HFFc6 (cell line): ENCODE data around the gene SPINT1. TPM values are rescaled to one million over a fixed set of nuclear protein-coding genes. Genes with fewer than 3 reads are reported as not detected.

ENCODE experiments used
- DNase-seq: peaks from one replicate; pipeline ENCODE4 v3.0.0-alpha.2; 2018
- H3K27ac Mint-ChIP-seq: 2 replicates; pipeline ENCODE4 v1.8.0; 2020; ENCODE audit warnings: mild to moderate bottlenecking, mixed read lengths
- H3K27me3 Mint-ChIP-seq: 2 replicates; pipeline ENCODE4 v1.8.0; 2021; ENCODE audit warnings: mild to moderate bottlenecking, moderate library complexity, mixed read lengths; ENCODE audit not compliant: insufficient read depth
- H3K36me3 Mint-ChIP-seq: 2 replicates; pipeline ENCODE4 v1.8.0; 2021; ENCODE audit warnings: low read depth, mixed read lengths
- H3K4me1 Mint-ChIP-seq: 2 replicates; pipeline ENCODE4 v1.8.0; 2020; ENCODE audit warnings: low read depth, mixed read lengths
- H3K4me3 Mint-ChIP-seq: 2 replicates; pipeline ENCODE4 v1.8.0; 2020; ENCODE audit warnings: mild to moderate bottlenecking, moderate library complexity, mixed read lengths
- H3K9me3 Mint-ChIP-seq: 2 replicates; pipeline ENCODE4 v1.8.0; 2020; ENCODE audit warnings: mild to moderate bottlenecking, mixed read lengths
- long read RNA-seq: library from polyadenylated mRNA; unstranded; transcript quantifications from one replicate; pipeline ENCODE4 v2.0.0, GENCODE V29; 2019
- total RNA-seq, 6 experiments: library from RNA; stranded (reverse); fragmentation: NEBNext Ultra II Directional; extraction: Animal tissue kit (Norgen Biotek cat#: 25700); gene quantifications; 2 replicates in 1 of 6; 3 replicates in 5 of 6; pipeline ENCODE4 v1.2.3, GENCODE V29; 2021
- TF ChIP-seq, protein P1 (sequence below): fragments of 200-600 bp; sonication (generic); IDR thresholded peaks from 2 replicates; pipeline ENCODE4 v1.5.0; 2021; ENCODE audit warnings: antibody characterized with exemption, mild to moderate bottlenecking

The SPINT1 gene, protein sequence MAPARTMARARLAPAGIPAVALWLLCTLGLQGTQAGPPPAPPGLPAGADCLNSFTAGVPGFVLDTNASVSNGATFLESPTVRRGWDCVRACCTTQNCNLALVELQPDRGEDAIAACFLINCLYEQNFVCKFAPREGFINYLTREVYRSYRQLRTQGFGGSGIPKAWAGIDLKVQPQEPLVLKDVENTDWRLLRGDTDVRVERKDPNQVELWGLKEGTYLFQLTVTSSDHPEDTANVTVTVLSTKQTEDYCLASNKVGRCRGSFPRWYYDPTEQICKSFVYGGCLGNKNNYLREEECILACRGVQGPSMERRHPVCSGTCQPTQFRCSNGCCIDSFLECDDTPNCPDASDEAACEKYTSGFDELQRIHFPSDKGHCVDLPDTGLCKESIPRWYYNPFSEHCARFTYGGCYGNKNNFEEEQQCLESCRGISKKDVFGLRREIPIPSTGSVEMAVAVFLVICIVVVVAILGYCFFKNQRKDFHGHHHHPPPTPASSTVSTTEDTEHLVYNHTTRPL
- total RNA-seq, result under 1 TPM in 5 of 6 experiments, not detected in 1; 0.14 to 0.51 (median 0.26) TPM
- long read RNA-seq, partial matches to known transcripts, result 0 of 1 reads
- long read RNA-seq, other reads (novel, unspliced or antisense), result 0 of 1 reads

DNA sequence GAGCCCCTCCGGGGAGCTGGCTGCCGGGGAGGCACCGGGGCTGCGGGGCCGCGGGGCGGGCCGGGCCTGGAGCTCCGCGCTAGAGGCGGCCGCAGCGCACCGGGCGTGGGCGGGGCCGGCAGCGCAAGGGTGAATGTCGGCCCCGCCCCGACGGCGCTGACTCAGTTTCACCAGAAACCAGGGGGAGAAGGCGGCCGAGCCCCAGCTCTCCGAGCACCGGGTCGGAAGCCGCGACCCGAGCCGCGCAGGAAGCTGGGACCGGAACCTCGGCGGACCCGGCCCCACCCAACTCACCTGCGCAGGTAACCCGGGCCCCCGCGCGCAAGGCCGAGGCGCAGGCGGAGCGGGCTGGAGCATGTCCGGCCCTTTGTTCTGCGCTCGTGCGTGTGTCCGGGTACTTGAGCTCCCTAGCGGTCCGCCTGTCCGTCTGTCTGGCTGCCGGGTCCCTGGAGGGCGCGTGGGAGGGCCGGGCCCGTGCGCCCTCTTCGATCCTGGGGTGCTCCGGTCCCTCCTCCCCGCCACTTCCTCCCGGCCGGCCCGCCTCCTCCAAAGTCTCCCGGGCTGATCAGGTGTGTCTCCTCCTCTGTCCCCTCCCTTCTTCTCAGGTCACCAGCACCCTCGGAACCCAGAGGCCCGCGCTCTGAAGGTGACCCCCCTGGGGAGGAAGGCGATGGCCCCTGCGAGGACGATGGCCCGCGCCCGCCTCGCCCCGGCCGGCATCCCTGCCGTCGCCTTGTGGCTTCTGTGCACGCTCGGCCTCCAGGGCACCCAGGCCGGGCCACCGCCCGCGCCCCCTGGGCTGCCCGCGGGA, at the start of gene SPINT1:
Gene SPINT1, plus strand, starts transcription at position 164 of the 811 bp plus-strand sequence. Its CDS starts 507 bp downstream, at position 671.
- H3K27ac Mint-ChIP-seq, result no peak within 1 kb of the TSS
- H3K36me3 Mint-ChIP-seq, result no peaks in the 10 kb centered on the region
- peak within 1 kb of the TSS; percentile 60 for H3K4me3 Mint-ChIP-seq
- no peaks in the 10 kb centered on the region for H3K9me3 Mint-ChIP-seq
- no peak for DNase-seq
- peaks cover 33% of the 10 kb centered on the region for H3K27me3 Mint-ChIP-seq
- peaks cover 11% of the 10 kb centered on the region; the same call in 1 of the 2 replicates for H3K4me1 Mint-ChIP-seq
- TF ChIP-seq, protein P1, sequence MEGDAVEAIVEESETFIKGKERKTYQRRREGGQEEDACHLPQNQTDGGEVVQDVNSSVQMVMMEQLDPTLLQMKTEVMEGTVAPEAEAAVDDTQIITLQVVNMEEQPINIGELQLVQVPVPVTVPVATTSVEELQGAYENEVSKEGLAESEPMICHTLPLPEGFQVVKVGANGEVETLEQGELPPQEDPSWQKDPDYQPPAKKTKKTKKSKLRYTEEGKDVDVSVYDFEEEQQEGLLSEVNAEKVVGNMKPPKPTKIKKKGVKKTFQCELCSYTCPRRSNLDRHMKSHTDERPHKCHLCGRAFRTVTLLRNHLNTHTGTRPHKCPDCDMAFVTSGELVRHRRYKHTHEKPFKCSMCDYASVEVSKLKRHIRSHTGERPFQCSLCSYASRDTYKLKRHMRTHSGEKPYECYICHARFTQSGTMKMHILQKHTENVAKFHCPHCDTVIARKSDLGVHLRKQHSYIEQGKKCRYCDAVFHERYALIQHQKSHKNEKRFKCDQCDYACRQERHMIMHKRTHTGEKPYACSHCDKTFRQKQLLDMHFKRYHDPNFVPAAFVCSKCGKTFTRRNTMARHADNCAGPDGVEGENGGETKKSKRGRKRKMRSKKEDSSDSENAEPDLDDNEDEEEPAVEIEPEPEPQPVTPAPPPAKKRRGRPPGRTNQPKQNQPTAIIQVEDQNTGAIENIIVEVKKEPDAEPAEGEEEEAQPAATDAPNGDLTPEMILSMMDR, result no peak

DNA sequence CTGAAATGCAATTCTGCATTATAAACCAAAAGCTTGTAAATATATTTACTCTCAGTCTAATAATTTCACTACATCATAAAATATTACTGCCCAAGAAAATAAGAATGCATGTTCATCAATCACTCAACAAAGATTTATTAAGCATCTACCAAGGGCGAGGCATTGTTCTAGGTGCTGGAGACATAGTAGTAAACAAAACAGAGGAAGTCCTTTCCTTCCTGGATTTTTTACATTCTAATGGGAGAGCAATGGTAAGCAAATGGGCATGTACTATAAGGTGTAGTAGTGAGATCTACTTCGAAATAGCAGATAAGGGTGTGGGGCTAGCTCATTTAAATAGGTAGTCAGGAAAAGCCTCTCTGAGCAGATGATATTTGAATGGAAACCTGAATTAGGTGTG, 47.8 kb upstream of the SPINT1 start:
- peaks cover 38% of the 10 kb centered on the region for H3K4me1 Mint-ChIP-seq
- peak overlapping the region; percentile 10 for H3K27ac Mint-ChIP-seq
- H3K36me3 Mint-ChIP-seq, result peaks cover 12% of the 10 kb centered on the region
- H3K4me3 Mint-ChIP-seq, result no peak overlapping the region
- no peaks in the 10 kb centered on the region for H3K9me3 Mint-ChIP-seq
- DNase-seq, result no peak
- TF ChIP-seq, protein P1, result no peak
- H3K27me3 Mint-ChIP-seq, result no peaks in the 10 kb centered on the region

DNA sequence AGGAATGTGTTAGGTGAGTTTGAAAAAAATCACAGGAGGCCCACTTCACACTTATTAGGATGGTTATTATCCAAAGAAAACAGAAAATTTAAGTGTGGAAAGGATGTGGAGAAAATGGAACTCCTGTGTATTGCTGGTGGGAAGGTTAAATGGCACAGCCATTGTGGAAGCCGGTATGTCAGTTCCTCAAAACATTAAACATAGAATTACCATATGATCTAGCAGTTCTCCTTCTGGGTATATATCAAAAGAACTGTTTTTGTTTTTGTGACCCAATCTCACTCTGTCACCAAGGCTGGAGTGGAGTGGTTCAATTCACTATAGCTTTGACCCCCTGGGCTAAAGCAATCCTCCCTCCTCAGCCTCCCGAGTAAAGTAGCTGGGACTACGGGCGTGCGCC, 47.3 kb upstream of the SPINT1 start:
- H3K36me3 Mint-ChIP-seq, result peaks cover 14% of the 10 kb centered on the region
- DNase-seq, result no peak
- no peak overlapping the region; the same call in 1 of the 2 replicates for H3K27ac Mint-ChIP-seq
- H3K9me3 Mint-ChIP-seq, result no peaks in the 10 kb centered on the region
- no peaks in the 10 kb centered on the region; the same call in 1 of the 2 replicates for H3K27me3 Mint-ChIP-seq
- H3K4me3 Mint-ChIP-seq, result no peak overlapping the region
- TF ChIP-seq, protein P1, result no peak
- peaks cover 41% of the 10 kb centered on the region for H3K4me1 Mint-ChIP-seq

DNA sequence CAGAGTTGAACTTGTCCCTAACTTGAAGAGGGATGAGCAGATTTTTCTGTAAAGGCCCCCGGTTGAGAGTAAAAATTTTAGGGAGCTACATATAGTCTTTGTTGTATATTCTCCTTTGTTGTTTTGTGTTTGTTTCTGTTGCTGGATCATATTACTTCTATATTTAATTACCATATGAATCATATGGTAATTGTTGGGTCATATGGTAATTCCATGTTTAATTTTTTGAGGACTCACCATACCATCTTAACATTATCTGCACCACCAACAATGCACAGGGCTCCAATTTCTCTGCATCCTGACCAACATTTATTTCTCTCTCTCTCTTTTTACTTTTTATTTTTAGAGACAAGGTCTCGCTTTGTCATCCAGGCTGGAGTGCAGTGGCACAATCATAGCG, 44.3 kb upstream of the SPINT1 start:
- peaks cover 9% of the 10 kb centered on the region; the same call in 1 of the 2 replicates for H3K36me3 Mint-ChIP-seq
- no peak overlapping the region for H3K27ac Mint-ChIP-seq
- no peak overlapping the region for H3K4me3 Mint-ChIP-seq
- peaks cover 19% of the 10 kb centered on the region for H3K4me1 Mint-ChIP-seq
- no peak for DNase-seq
- no peaks in the 10 kb centered on the region for H3K9me3 Mint-ChIP-seq
- TF ChIP-seq, protein P1, result no peak
- no peaks in the 10 kb centered on the region; the same call in 1 of the 2 replicates for H3K27me3 Mint-ChIP-seq

DNA sequence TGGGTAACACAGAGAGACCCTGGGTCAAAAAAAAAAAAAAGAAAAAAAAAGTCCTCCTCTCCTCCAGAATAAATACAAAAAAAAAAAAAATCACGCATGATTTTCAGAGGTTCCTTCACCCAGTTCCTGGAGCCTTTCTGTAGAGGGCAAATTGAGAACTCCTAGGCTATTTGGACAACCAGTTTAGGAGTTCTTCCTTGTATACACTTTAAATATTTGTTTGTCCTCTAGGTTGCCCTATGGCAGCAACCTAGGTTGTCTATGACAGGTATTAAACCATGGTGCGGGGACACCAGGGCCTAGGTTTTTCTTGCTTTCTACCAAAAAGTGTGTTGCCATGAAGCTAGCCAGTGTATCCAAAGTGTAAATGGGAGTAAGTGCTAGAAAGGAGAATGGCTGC, 40.8 kb upstream of the SPINT1 start:
- TF ChIP-seq, protein P1, result no peak
- peaks cover 28% of the 10 kb centered on the region for H3K4me1 Mint-ChIP-seq
- no peak overlapping the region for H3K4me3 Mint-ChIP-seq

More for the DNA sequence above, 40.8 kb upstream of the SPINT1 start:
- Mint-ChIP-seq H3K27me3 (no peaks in the 10 kb centered on the region; the same call in 1 of the 2 replicates), H3K36me3 (peaks cover 13% of the 10 kb centered on the region), H3K9me3 (no peaks in the 10 kb centered on the region), H3K27ac (no peak overlapping the region)
- DNase-seq, result no peak
